Measurements from ENCODE around the gene PPP1R26.
"Not testable (repeated sequence)": the region's sequence is repeated elsewhere in the genome, so short reads cannot be mapped to it uniquely, and the experiment has no call there.

The PPP1R26 gene

DNA sequence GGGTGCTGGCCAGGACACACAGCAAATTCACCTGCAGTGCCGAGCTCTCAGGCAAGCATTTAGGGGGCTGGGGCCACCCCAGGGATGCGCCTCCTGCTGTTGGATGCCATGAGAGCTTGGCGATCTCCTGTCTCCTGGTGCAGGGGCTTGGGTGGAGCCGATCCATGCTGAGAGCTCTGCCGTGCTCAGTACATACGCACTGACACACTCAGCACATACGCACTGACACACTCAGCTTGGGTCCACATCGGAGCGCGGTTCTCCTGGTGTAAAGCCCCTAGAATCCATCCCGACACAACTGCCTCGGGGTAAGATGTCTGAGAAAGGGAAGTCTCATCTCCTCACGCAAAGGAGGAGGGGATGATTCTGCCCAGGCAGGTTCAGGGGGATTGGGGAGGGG, 56.0 kb downstream of the PPP1R26 start:
- not testable (repeated sequence) for FAIRE-seq; DNase-seq (ENCODE audit: insufficient read length, low spot score)

DNA sequence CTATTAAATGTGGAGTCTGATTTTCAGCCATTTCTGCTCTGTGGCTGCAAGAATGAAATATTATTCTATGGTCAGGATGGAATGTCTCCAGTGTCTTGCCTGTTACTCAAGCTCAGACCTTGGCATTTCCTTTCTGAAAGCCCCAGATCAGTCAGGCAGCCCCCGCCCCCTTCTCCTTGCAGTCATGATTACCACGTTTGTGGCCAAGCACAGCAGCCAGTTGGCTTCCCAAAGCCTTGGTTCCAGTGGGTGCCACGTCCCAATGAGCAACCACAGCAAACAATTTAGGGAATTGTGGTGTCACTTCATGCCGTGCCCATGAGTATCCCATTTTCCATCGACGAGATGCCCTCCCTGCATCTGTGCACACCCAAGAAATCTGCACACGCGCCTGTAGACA, 56.6 kb downstream of the PPP1R26 start:
- FAIRE-seq (no peak), DNase-seq (ENCODE audit: insufficient read length, low spot score) (no peak)

Measured in GM19239 (cell line).